OCI-LY7 (cell line): ENCODE results near the gene DAPK2. TPM values are rescaled to one million over a fixed set of nuclear protein-coding genes. Genes with fewer than 3 reads are reported as not detected.
A peak's percentile ranks its signal among the peaks of the same experiment; 100 is the strongest.

Experiments
- Bru-seq: library from RNA; stranded (reverse); fragments of 400-500 nt; gene quantifications from one replicate; lab custom pipeline; 2021; lab: Mats Ljungman, UMichigan
- BruChase-seq, 2 experiments: library from RNA; stranded (reverse); fragments of 400-500 nt; gene quantifications; one replicate each; lab custom pipeline; 2021; lab: Mats Ljungman, UMichigan
- BruUV-seq: library from RNA; stranded (reverse); fragments of 400-500 nt; replicated peaks from 2 replicates; lab custom pipeline; 2021; lab: Mats Ljungman, UMichigan
- CTCF ChIA-PET: fragments of 300-600 bp; sonication (Branson Sonifier 250); formaldehyde crosslinking; loops from one replicate; lab custom pipeline; 2022; ENCODE audit warnings: antibody characterized with exemption; ENCODE audit not compliant: unreplicated experiment; lab: Charles Lee
- POLR2A ChIA-PET: fragments of 300-600 bp; sonication (Branson Sonifier 250); formaldehyde crosslinking; loops from one replicate; lab custom pipeline; 2022; ENCODE audit warnings: antibody characterized with exemption; lab: Charles Lee
- DNase-seq: peaks from one replicate; pipeline ENCODE4 v3.0.0-alpha.2; 2015; ENCODE audit warnings: low spot score
- H2AFZ ChIP-seq: fragments of 200-600 bp; sonication (generic), shearing (Covaris generic); 2 replicates; pipeline ENCODE4 v1.6.1; 2014; ENCODE audit warnings: mild to moderate bottlenecking, antibody characterized with exemption, low read length, moderate library complexity
- H3K27ac ChIP-seq: fragments of 200-600 bp; sonication (generic); 2 replicates; pipeline ENCODE4 v1.5.1; 2014; ENCODE audit warnings: mixed run types, low read depth, mild to moderate bottlenecking, moderate library complexity, low read length, inconsistent platforms; ENCODE audit not compliant: poor library complexity, severe bottlenecking
- H3K36me3 ChIP-seq: fragments of 200-600 bp; sonication (generic); 2 replicates; pipeline ENCODE4 v1.6.1; 2014; ENCODE audit warnings: mild to moderate bottlenecking, antibody characterized with exemption, low read length, moderate library complexity, mixed read lengths; ENCODE audit not compliant: insufficient read depth
- H3K4me1 ChIP-seq: fragments of 200-600 bp; sonication (generic); 2 replicates; pipeline ENCODE4 v1.5.1; 2014; ENCODE audit warnings: mild to moderate bottlenecking, low read length; ENCODE audit not compliant: insufficient read depth, poor library complexity, severe bottlenecking
- H3K4me2 ChIP-seq: fragments of 200-600 bp; sonication (generic); 2 replicates; pipeline ENCODE4 v1.6.1; 2014; ENCODE audit warnings: mild to moderate bottlenecking, low read length
- H3K4me3 ChIP-seq: fragments of 200-600 bp; sonication (generic); 2 replicates; pipeline ENCODE4 v1.5.1; 2014; ENCODE audit warnings: mild to moderate bottlenecking, low read depth, low read length; ENCODE audit not compliant: poor library complexity, severe bottlenecking
- H3K79me2 ChIP-seq: fragments of 200-600 bp; sonication (generic); 2 replicates; pipeline ENCODE4 v1.6.1; 2016; ENCODE audit warnings: low read depth, mild to moderate bottlenecking, low read length, moderate library complexity, mixed read lengths; ENCODE audit not compliant: insufficient read depth
- H3K9me2 ChIP-seq: fragments of 200-600 bp; sonication (generic); 2 replicates; pipeline ENCODE4 v1.6.1; 2016; ENCODE audit warnings: mild to moderate bottlenecking, low read length, mixed read lengths; ENCODE audit not compliant: insufficient read depth
- H3K9me3 ChIP-seq: fragments of 200-600 bp; sonication (generic); 2 replicates; pipeline ENCODE4 v1.6.1; 2014; ENCODE audit warnings: mild to moderate bottlenecking, mixed run types, low read length, mixed read lengths
- H4K20me1 ChIP-seq: fragments of 200-600 bp; sonication (generic); 2 replicates; pipeline ENCODE4 v1.6.1; 2014; ENCODE audit warnings: mild to moderate bottlenecking, antibody characterized with exemption, low read length, moderate library complexity, mixed read lengths; ENCODE audit not compliant: insufficient read depth
- CTCF ChIP-seq: fragments of 200-600 bp; sonication (generic); conservative IDR thresholded peaks from 2 replicates; pipeline ENCODE4 v1.5.1; 2014; ENCODE audit warnings: mild to moderate bottlenecking, antibody characterized with exemption, low read length, moderate library complexity, mixed read lengths
- EZH2phosphoT487 ChIP-seq: fragments of 200-600 bp; sonication (generic); IDR thresholded peaks from 2 replicates; pipeline ENCODE4 v1.6.1; 2018; ENCODE audit warnings: low read depth, borderline replicate concordance, mild to moderate bottlenecking, mixed run types, antibody characterized with exemption, low read length, moderate library complexity, mixed read lengths
- intact Hi-C: fragments of 100-400 bp; cut with micrococcal nuclease; formaldehyde crosslinking; loops from one replicate; pipeline ENCODE4 v1.10.0; 2022; ENCODE audit not compliant: unreplicated experiment
- long read RNA-seq: library from polyadenylated mRNA; stranded (forward); transcript quantifications from one replicate; pipeline ENCODE4 v2.0.0, GENCODE V29; 2022
- total RNA-seq, 2 experiments: library from RNA; depleted of rRNA in 1 of 2; stranded (reverse); fragments of >200 nt in 1 of 2; shearing (Covaris generic) in 1 of 2; gene quantifications; 2 replicates each; pipeline ENCODE4 v1.2.3, GENCODE V29; 2014 to 2022

DAPK2 gene
- total RNA-seq (2014; rRNA removed; shearing (Covaris generic)) (0.03 and 1.2 TPM in 2 replicates), total RNA-seq (2022) (0.36 TPM in 1 of 2 replicates, not detected in the other), Bru-seq, nascent RNA (percentile 11 among the genes with signal in this experiment), BruChase-seq, experiment 1, labeled RNA remaining after a 6-hour chase (percentile 16 among the genes with signal in this experiment), BruChase-seq, experiment 2, labeled RNA remaining after a 2-hour chase (percentile 15 among the genes with signal in this experiment)
- long read RNA-seq, partial matches to known transcripts: 0 of 1 reads
- long read RNA-seq, other reads (novel, unspliced or antisense): 1 of 1 reads

GRCh38 chr15:64046421-64047153 is at the start of gene DAPK2:
Gene DAPK2, minus strand, starts transcription at chr15:64046485. Its CDS starts 6,224 bp downstream, at chr15:64040261.
- CTCF ChIA-PET: no interaction called here
- Histone ChIP-seq H3K4me3 (peak within 1 kb of the TSS; percentile 47), H4K20me1 (no peaks in the 10 kb centered on the region), H2AFZ (no peak within 1 kb of the TSS), H3K4me1 (peaks cover 32% of the 10 kb centered on the region), H3K36me3 (no peaks in the 10 kb centered on the region), H3K9me3 (no peaks in the 10 kb centered on the region), H3K79me2 (no peaks in the 10 kb centered on the region), H3K9me2 (no peaks in the 10 kb centered on the region), H3K4me2 (peak within 1 kb of the TSS; percentile 60), H3K27ac (no peak within 1 kb of the TSS)
- POLR2A ChIA-PET: no interaction called here
- intact Hi-C loops: no loop called here
- TF ChIP-seq EZH2phosphoT487 (no peak), CTCF (peak; percentile 74)
- no TSS peak for BruUV-seq
- peak; percentile 47 for DNase-seq

- Histone ChIP-seq H2AFZ (peak overlapping the region; percentile 66; the same call in 1 of the 2 replicates), H3K4me1 (peaks cover 52% of the 10 kb centered on the region), H4K20me1 (peaks cover 29% of the 10 kb centered on the region), H3K79me2 (peaks cover 86% of the 10 kb centered on the region), H3K9me2 (no peaks in the 10 kb centered on the region), H3K4me3 (peak overlapping the region; percentile 85), H3K36me3 (peaks cover 11% of the 10 kb centered on the region), H3K9me3 (no peaks in the 10 kb centered on the region), H3K27ac (peak overlapping the region; percentile 75), H3K4me2 (peak overlapping the region; percentile 71)
- no peak for TF ChIP-seq EZH2phosphoT487
- TF ChIP-seq CTCF: no peak
- POLR2A ChIA-PET: interaction anchor here (0.9 to 1.5 kb wide), 3 partner anchors 15 to 58 kb away, joined by 3 to 6 read pairs (median 3); no protein-coding TSS in a partner anchor
- CTCF ChIA-PET: interaction anchor here (1.1 kb wide), 1 partner anchor 58 kb away, joined by 4 read pairs; no protein-coding TSS in a partner anchor
- intact Hi-C loops: loop anchor here (10.0 kb wide), 1 partner anchor 621 kb away; no protein-coding TSS in a partner anchor
- BruUV-seq: no TSS peak
- no peak for DNase-seq
Observed at GRCh38 chr15:64095431-64095794, 49.1 kb upstream of the DAPK2 start.
